Upper lobe of left lung (tissue), 4 donors: ENCODE data around the gene ARL5C.

Experiments
- CTCF ChIP-seq, 6 experiments: fragments of 450-650 bp in 4 of 6; fragments of 200-600 bp in 2 of 6; sonication (generic) in 2 of 6; IDR thresholded peaks; one replicate each; pipeline ENCODE4 v1.5.1; 2016 to 2019; ENCODE audit warnings: antibody characterized with exemption in 6 of 6
- EP300 ChIP-seq, 4 donors: sonication (generic); formaldehyde crosslinking; IDR thresholded peaks; one replicate each; pipeline ENCODE4 v1.5.1; 2017; ENCODE audit warnings: antibody characterized with exemption in 4 of 4, control low read depth in 2 of 4
- POLR2A ChIP-seq, 4 donors: fragments of 450-650 bp; IDR thresholded peaks; one replicate each; pipeline ENCODE4 v1.5.1; 2016 to 2017; ENCODE audit warnings: antibody characterized with exemption in 4 of 4, mild to moderate bottlenecking in 2 of 4
- POLR2AphosphoS5 ChIP-seq, 2 donors: sonication (generic); formaldehyde crosslinking; IDR thresholded peaks; one replicate each; pipeline ENCODE4 v1.5.1; 2017; ENCODE audit warnings: antibody characterized with exemption in 2 of 2

- no peak for TF ChIP-seq CTCF (IDR thresholded peaks at IDR 0.05)
- no peak for TF ChIP-seq POLR2A (IDR thresholded peaks at IDR 0.05)
- no peak for TF ChIP-seq POLR2AphosphoS5 (IDR thresholded peaks at IDR 0.05)
- no peak for TF ChIP-seq EP300 (IDR thresholded peaks at IDR 0.05)
Observed at GRCh38 chr17:39132192-39132610, 33.8 kb downstream of the ARL5C start.
